HFF-Myc (cell line): Measurements from ENCODE around the gene ZC3H12A.

ENCODE experiments used
- DNase-seq: peaks from one replicate; pipeline ENCODE4 v3.0.0-alpha.2; 2011; ENCODE audit warnings: low read depth; ENCODE audit errors: extremely low read depth
- H3K4me3 ChIP-seq: replicated peaks from 2 replicates; pipeline ENCODE4 v1.5.1; 2011; ENCODE audit warnings: low read depth, mild to moderate bottlenecking, control low read depth, low read length
- TF ChIP-seq, protein P1 (sequence below): IDR thresholded peaks from 2 replicates; pipeline ENCODE4 v1.5.1; 2012; ENCODE audit warnings: mild to moderate bottlenecking, low read depth, low read length, control low read depth; ENCODE audit errors: missing control alignments

Gene ZC3H12A

GRCh38 chr1:37533317-37534093 lies 59.1 kb downstream of the ZC3H12A start:
- H3K4me3 ChIP-seq, result no peak overlapping the region
- no peak for DNase-seq

More at GRCh38 chr1:37533317-37534093, 59.1 kb downstream of the ZC3H12A start:
- TF ChIP-seq, protein P1, sequence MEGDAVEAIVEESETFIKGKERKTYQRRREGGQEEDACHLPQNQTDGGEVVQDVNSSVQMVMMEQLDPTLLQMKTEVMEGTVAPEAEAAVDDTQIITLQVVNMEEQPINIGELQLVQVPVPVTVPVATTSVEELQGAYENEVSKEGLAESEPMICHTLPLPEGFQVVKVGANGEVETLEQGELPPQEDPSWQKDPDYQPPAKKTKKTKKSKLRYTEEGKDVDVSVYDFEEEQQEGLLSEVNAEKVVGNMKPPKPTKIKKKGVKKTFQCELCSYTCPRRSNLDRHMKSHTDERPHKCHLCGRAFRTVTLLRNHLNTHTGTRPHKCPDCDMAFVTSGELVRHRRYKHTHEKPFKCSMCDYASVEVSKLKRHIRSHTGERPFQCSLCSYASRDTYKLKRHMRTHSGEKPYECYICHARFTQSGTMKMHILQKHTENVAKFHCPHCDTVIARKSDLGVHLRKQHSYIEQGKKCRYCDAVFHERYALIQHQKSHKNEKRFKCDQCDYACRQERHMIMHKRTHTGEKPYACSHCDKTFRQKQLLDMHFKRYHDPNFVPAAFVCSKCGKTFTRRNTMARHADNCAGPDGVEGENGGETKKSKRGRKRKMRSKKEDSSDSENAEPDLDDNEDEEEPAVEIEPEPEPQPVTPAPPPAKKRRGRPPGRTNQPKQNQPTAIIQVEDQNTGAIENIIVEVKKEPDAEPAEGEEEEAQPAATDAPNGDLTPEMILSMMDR, result no peak
